Ureter (tissue), 1 donor: ENCODE results near the gene SPRED1. TPM values are rescaled to one million over a fixed set of nuclear protein-coding genes. Genes with fewer than 3 reads are reported as not detected.

Experiments used
- DNase-seq: peaks from one replicate; pipeline ENCODE4 v3.0.0-alpha.2; 2020; ENCODE audit warnings: low spot score
- total RNA-seq: library from RNA; stranded (reverse); gene quantifications from one replicate; pipeline ENCODE4 v1.2.4, GENCODE V29; 2023
- donor health status: DM: yes; HTN: yes; CAD: no.

The SPRED1 gene
- total RNA-seq, 1 donor from 2014 or later = 22.5 TPM

DNA sequence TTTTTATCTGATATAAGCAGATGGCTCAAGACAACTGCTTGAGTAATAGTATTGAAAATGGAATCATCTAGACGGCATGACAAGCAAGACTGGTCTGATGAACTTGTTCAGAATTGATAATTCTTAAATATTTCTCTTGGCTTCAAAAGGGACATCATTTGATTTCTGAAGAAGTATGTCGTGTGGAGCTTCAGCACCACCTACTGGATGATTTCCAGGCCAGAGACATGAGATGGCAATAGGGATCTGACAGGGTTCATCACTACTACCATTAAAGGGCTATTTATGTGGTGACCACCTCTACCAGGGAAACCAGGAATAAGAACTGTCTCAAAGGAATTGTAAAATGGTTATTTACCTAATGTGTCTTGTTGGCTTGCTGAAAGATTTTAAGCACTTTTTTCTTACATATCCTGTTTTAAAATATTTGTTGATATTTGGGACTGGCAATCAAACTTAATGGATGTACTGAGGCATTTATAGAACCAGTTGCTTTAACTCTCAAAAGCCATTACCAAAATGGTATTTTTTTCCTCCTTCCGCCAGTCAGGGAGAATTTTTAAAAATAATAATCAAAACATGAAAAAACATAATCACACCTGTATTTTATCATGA lies 101.8 kb downstream of the SPRED1 start:
- peak; percentile 55 for DNase-seq

DNA sequence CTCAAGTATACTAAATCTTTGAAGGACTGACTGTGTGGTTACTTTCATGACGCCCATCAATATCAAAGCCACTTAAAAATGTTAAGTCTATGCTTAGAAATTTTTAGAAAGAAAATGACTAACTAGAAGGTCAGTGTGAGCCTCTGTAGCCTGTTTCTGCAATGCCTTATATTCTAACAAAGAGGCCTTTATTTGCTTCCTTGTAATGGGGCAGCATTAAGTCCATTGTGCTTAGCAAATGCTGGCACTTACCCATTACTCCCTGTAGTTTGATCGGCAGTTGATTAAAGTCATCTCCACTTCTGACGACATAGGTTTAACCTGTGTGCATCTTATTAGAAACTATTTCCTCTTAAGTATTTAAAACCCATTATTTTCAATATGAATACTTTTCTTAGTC lies 109.7 kb downstream of the SPRED1 start:
- DNase-seq = no peak

DNA sequence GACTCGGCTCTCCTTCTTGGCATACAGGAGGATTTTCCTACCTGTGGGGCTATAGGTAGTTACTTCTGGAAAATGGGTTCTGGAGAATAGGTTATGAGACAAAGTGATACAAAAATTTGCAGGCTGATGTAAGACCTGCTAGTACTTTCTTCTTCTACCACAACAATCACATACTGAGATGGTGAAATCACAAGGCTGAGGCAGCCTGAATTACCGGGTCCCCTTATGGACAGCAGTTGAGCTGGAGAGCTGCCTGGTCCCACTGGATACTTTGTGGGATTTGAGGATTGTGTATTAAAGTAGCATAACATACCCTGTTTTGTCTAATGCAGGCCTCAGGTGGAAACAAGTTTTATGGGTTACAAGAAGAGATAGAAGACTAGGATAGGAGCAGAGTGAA lies 114.8 kb downstream of the SPRED1 start:
- DNase-seq = no peak

DNA sequence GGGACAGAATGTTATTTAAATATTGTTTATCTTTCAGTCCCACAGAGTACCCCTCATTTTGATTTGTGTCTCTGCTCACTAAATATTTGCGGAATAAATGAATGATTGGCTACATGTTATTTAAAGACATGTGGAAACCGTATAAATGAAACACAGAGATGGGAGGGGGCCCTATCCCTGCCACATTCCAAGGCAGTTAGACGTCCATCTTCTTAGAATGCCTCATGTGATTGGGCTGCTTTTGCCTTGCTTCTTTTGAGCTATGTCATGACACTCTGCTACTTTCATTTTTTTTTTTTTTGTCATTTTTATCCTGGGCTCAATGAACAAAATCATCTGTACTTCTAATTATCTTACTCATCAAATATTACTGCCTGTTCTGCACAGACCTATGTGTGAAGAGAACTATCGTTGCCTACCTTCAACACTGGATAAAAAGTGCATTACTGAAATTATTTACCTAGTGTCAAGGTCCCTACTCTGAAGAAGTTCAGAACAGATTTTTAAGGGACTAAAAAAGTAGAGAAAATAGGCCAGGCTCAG lies 117.4 kb downstream of the SPRED1 start:
- no peak for DNase-seq

DNA sequence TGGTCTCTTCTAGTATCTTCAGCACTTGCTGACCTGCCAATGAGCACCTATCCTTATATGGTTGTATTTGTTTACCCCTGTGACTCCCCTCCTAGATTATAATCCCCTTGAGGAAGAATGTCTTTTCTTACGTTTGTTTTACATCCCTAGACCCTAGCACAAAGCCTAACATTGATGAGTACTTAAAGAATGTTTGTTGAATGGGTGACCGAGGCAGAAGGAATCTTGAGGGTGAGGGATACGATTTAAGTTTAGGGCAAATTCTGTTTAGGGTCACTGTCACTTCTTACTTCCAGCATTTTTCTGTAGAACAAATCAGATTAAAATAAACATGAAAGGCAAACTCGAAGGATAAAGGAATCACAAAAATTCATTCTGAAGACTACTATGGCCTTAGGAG lies 120.4 kb downstream of the SPRED1 start:
- DNase-seq = no peak

DNA sequence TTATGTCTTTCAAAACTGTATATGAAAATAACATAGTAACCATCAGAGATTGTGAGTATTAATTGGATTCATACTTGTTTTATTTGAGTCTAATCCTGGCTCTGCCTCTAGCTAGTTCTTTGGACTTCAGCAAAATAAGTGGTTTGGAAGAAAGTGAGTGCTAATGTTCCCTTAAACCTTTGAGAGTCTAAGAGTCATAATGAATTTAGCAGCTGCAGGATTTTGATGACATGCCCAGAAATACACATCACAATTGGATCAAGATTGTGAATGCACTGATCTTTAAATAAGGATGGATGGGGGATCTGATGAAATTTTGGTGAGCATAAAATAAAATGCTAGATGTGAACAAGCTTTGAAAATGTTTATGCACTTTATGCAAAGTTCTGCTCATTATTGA lies 121.4 kb downstream of the SPRED1 start:
- DNase-seq = no peak

DNA sequence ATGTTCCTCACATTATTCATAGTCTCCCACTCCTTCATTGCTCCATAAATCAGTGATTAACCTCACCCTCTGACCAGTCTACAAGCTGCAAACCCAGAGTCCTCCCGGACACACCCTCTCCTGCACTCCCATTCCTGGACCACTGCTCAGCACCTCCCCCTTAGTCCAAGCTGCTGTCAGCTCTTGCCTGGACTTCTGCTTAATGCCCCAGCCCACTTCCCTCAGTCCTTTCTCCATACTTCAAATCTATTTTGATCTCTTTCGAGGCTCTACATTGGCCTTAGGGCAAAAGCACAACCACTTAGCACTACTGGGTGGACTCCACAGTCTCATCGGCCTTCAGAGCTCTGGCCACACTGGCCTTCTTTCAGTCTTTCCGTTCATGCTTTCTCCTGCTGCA lies 121.9 kb downstream of the SPRED1 start:
- DNase-seq = no peak

DNA sequence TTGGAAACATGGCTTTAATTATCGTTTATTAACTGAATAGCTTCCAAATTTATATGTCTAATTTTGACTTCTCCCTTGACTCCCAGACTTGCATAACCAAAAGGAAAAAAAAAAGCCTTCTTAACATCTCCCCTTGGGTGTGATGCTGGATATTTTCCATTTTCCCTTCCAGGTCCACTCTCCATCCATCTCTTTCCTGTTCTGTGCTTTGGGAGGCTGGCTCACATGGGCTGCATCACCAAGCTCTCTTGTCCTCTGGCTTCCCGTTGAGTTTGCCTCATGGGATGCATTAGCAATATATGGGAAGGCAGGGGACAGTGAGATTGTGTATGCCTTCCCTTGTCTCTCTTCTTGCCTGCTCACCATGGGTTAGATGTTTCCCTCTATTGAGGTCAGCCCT lies 123.4 kb downstream of the SPRED1 start:
- DNase-seq = no peak

DNA sequence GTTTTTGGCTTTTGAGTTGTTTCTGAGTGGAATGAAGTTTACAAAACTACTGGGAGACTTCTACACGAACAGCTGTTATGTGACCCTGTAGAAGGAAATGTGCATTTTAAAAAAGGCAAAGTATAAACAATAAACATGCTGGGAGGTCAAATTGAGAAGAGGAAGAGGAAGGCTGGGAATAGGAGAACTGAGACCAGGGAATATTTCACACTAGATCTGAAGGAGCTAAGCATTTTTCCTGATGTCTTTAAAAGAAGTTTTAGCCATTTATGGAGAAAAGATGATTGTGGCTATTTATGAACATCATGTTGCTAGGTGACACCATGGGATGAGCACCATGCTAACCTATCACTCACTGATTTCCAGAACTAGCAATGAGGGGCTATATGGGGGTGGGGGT lies 125.0 kb downstream of the SPRED1 start:
- no peak for DNase-seq

DNA sequence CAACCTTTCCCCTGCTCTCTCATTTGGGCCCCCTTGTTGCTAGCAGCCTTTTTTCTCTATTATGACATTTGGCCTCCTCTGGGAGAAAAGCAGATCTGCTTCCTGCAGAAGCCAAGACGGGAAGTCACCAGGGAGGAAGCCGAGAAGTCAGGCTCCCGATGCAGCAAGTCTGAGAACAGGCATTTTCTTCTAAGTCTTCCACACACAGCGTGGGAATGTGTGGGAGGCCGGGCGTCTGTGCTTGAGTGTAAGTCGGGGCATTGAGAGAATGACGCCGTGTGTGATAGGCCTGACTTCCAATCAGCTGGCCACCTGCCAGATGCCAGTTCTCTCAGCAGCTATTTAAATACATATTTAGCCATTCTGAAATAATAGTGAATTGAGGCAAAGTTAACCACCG lies 125.5 kb downstream of the SPRED1 start:
- DNase-seq = no peak

DNA sequence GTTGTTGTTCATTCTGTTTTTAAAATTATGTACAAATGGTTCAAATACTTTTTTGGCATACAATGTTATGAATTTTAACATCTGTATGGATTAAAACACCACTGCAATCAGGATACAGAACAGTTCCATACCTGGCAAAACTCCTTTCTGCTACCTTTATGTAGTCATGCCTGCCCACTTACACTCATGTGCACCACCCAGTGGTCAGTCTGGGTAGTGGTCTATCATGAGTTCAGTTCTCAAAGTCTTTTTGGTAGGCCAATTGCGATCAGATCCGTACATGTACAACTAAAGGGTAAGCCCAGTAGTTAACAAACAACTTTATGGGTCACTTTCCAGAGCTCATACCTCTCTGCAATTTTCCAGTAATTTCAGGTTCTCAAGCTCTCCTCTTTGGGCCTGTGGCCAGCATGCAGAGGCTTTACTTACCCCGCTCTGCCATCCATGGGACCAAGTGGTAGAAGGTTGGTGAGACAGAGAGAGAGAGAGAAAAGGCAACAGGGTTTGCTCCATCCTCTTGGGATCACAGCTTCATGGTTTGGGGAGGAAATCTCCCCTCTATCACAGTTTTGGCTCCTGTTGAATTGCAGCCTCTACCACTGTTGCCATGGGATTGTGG lies 137.4 kb downstream of the SPRED1 start:
- DNase-seq = peak; percentile 72

DNA sequence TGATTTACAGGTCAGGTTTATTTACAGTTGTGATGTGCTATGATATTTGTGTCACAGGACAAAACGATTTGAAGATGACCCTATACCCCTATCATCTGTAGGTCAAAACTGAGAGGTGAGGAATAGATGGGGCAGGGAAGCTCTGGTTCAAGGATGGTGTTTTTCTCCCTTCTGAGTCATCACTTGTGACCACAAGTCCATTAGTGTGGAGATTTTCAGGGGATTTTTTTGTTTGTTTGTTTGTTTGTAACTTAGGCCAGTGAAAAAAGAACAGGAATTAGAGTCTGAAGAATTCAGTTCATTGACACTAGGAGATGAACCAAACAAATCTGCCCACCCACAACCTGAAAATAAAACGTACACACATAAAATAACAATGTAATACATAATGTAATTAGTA lies 138.6 kb downstream of the SPRED1 start:
- DNase-seq = no peak

DNA sequence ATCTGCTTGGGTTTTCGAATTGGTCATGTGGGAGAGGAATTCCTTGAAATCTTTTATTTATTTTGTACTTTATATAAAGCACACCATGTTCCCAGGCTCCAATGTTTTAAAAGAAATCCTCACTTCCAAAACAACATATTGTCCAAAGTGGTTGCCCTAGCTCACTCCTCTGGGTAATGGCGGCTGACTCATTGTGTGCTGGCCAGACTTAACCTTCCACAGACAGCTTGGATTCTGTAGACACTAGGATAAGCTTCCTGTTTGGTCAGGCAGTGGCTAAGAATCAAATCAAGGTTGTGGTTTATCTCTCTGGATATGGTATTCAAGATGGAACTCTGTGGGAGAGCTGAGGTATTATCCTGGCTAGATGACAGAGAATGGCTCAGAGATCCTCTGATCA lies 145.5 kb downstream of the SPRED1 start:
- no peak for DNase-seq

DNA sequence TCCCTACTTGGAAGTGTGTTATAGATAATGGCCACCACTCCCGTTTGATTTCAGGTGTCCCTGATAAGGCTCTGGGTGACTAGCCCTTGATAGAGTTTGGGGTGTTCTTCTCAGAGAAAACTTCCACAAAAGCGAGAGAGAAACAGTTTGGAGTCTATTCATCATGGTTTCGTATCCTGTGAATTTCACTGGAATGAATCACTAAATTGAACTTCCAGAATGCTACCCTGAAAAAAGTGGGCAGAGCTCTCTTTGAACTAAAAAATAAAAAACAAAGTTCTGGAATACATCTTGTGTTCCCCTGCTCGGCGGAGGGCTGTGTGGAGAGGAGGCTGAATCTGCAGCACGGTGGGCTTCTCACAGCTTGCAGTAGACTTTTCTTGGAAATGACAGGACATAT lies 148.5 kb downstream of the SPRED1 start:
- DNase-seq = no peak

DNA sequence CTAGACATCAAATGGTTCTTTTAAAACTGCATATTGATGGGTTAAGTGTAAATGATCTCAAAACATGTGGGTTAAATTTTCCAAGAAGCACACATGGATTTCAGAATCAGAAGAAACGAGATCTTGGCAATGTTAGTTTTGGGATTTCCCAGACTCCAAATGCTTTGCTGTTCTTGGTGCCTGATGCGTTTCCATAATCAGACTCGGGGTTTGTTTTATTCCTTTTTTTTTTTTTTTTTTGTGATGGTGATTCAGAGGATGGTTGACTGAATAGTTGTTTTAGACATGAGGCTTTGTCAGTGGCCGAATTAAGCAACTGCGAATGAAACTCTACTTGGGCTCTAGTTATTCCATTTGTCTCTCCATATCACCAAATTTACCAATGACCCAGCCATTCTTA lies 149.1 kb downstream of the SPRED1 start:
- no peak for DNase-seq

DNA sequence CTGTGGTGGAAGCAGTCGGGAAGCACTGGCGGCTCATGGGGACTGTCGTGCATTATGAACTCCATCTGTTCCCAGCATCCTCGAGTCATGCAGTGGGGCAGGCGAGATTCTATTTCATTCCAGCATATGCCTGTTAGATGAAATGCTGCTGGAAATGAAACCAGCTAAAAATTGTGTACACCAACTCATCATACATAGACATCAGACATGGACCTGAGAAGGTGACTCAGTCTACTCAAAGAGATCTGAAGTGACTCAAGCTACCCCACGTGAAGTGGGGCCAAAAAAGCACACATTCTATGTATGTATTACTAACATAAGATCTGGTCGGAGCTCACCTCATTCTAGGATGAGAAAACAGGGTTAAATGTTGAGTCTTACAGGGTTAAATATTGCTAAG lies 153.8 kb downstream of the SPRED1 start:
- DNase-seq = no peak

Other genes with a start within 250 kb of the SPRED1 start
- 19.4 TPM for gene FAM98B, start 201.3 kb downstream of the SPRED1 start, total RNA-seq